Subcutaneous adipose tissue (tissue), 4 donors: ENCODE data around the gene IFT25. TPM values are rescaled to one million over a fixed set of nuclear protein-coding genes. Genes with fewer than 3 reads are reported as not detected.

Experiments
- CTCF ChIP-seq: fragments of 450-650 bp; IDR thresholded peaks from one replicate; pipeline ENCODE4 v1.5.1; 2016; ENCODE audit warnings: low read depth, mild to moderate bottlenecking, control low read depth, antibody characterized with exemption, moderate library complexity
- total RNA-seq, 4 donors: library from RNA; depleted of rRNA; stranded (reverse); fragments of >200 nt; gene quantifications; one replicate each; pipeline ENCODE4 v1.1.0, GENCODE V29; 2016

The IFT25 gene
- total RNA-seq, 4 donors from 2014 or later, result 13.2 to 34.1 (median 21.7) TPM

GRCh38 chr1:53944469-53945182 lies 873 bp downstream of the IFT25 start:
- no peak for TF ChIP-seq CTCF

GRCh38 chr1:53943490-53944043 lies 1.9 kb downstream of the IFT25 start:
- no peak for TF ChIP-seq CTCF

GRCh38 chr1:53943090-53943489 lies 2.4 kb downstream of the IFT25 start:
- TF ChIP-seq CTCF, result no peak

GRCh38 chr1:53942127-53942957 lies 3.2 kb downstream of the IFT25 start:
- TF ChIP-seq CTCF, result no peak

GRCh38 chr1:53938136-53938830 lies 7.2 kb downstream of the IFT25 start:
- no peak for TF ChIP-seq CTCF

- TF ChIP-seq CTCF, result no peak
Measured at GRCh38 chr1:53936430-53936829, 9.1 kb downstream of the IFT25 start.
